Stimulated activated CD4-positive, alpha-beta T cell treated with anti-CD3 and anti-CD28 coated beads, Interleukin-4, amount 100 ng/mL, for 4 hours (primary cell): Measurements from ENCODE around the gene REC114.

ENCODE experiments used
- DNase-seq, 2 experiments: peaks; one replicate each; pipeline ENCODE4 v3.0.0-alpha.2; 2020

Gene REC114

GRCh38 chr15:73607843-73608242 lies 164.9 kb downstream of the REC114 start:
- no peak for DNase-seq

GRCh38 chr15:73608475-73608874 lies 165.5 kb downstream of the REC114 start:
- DNase-seq = no peak

GRCh38 chr15:73608941-73609340 lies 166.0 kb downstream of the REC114 start:
- no peak for DNase-seq
